NB4 (cell line): ENCODE measurements around the gene PDZRN4.

Source experiments
- TF ChIP-seq, protein P1 (sequence below): IDR thresholded peaks from one replicate; pipeline ENCODE4 v1.5.1; 2012; ENCODE audit warnings: low read depth, low read length
- TF ChIP-seq, protein P2 (sequence below): IDR thresholded peaks from 2 replicates; pipeline ENCODE4 v1.6.1; 2011; ENCODE audit warnings: low read depth, low read length

DNA sequence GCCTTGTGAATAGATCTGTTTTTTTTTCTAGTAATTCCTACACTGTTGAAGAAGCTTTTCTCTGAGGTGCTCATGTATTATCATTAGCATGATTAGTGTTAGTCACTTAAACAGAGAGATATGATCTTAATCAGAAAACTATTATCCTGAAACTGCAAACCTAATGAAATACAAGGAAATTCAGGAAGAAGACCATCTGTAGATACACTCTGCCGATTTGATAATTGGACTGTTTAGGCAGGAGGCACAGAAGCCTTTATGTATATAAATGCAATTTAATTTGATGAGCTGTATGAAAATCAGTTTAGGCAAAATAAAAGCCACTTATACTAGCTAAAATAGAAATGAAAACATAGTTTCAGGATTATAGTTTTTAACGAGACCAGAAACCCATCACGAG lies 23.3 kb downstream of the PDZRN4 start:
- TF ChIP-seq, protein P1, sequence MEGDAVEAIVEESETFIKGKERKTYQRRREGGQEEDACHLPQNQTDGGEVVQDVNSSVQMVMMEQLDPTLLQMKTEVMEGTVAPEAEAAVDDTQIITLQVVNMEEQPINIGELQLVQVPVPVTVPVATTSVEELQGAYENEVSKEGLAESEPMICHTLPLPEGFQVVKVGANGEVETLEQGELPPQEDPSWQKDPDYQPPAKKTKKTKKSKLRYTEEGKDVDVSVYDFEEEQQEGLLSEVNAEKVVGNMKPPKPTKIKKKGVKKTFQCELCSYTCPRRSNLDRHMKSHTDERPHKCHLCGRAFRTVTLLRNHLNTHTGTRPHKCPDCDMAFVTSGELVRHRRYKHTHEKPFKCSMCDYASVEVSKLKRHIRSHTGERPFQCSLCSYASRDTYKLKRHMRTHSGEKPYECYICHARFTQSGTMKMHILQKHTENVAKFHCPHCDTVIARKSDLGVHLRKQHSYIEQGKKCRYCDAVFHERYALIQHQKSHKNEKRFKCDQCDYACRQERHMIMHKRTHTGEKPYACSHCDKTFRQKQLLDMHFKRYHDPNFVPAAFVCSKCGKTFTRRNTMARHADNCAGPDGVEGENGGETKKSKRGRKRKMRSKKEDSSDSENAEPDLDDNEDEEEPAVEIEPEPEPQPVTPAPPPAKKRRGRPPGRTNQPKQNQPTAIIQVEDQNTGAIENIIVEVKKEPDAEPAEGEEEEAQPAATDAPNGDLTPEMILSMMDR: no peak
- TF ChIP-seq, protein P2, sequence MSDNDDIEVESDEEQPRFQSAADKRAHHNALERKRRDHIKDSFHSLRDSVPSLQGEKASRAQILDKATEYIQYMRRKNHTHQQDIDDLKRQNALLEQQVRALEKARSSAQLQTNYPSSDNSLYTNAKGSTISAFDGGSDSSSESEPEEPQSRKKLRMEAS: no peak
